SU-DHL-6 (cell line): ENCODE measurements around the gene SETSIP.

ENCODE experiments used
- CTCF ChIP-seq: fragments of 200-600 bp; sonication (generic); IDR thresholded peaks from one replicate; pipeline ENCODE4 v1.5.1; 2017; ENCODE audit warnings: antibody characterized with exemption, mild to moderate bottlenecking, low read length, moderate library complexity; ENCODE audit not compliant: insufficient read depth, poor library complexity, severe bottlenecking
- EZH2phosphoT487 ChIP-seq: fragments of 200-600 bp; sonication (generic), shearing (Covaris generic); conservative IDR thresholded peaks from 2 replicates; pipeline ENCODE4 v1.6.1; 2018; ENCODE audit warnings: mild to moderate bottlenecking, antibody characterized with exemption, low read length, moderate library complexity, mixed read lengths

DNA sequence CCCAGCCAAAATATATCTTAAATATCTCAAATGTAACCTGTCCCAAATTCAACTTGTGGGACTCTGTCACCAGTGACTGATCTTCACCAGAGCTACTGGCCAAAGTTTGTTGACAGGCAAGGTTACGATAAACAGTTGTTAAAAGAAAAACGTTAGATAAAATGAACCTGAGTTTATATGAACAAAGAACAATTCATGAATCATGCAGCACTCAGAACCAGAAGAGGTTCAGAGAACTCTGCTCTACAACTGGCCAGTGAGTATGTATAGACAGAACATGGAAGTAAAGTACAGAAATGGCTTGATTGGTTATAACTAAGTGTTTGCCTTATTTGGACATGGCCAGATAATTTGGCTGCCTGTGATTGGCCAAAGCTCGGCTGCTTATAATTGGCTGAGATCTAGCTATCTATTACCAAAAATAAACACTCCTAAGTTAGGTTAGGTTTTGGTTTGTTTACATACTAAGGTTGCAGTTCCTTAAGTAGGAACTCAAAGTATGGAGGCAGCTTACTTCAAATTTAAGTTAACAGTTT, 30.4 kb upstream of the SETSIP start:
- TF ChIP-seq EZH2phosphoT487, result no peak
- no peak for TF ChIP-seq CTCF
